Lower lobe of right lung (tissue), 2 donors: Measurements from ENCODE around the gene SALL3. TPM values are rescaled to one million over a fixed set of nuclear protein-coding genes. Genes with fewer than 3 reads are reported as not detected.

Experiments used
- ATAC-seq, 2 donors: fragments of 200-7000 bp; cut with Tn5 transposase; one replicate each; pipeline ENCODE4 v1.9.1; 2020 to 2022; ENCODE audit warnings: mild to moderate bottlenecking in 2 of 2, moderate library complexity in 2 of 2
- DNase-seq: peaks from one replicate; pipeline ENCODE4 v3.0.0-alpha.2; 2020
- H3K27ac ChIP-seq: fragments of 200-600 bp; one replicate; pipeline ENCODE4 v1.8.0; 2022
- H3K27me3 ChIP-seq: fragments of 200-600 bp; one replicate; pipeline ENCODE4 v1.8.0; 2022; ENCODE audit warnings: low read depth
- H3K36me3 ChIP-seq: fragments of 200-600 bp; one replicate; pipeline ENCODE4 v1.8.0; 2022; ENCODE audit warnings: mild to moderate bottlenecking
- H3K4me1 ChIP-seq: fragments of 200-600 bp; one replicate; pipeline ENCODE4 v1.8.0; 2022
- H3K4me3 ChIP-seq: fragments of 200-600 bp; one replicate; pipeline ENCODE4 v1.8.0; 2022; ENCODE audit warnings: mild to moderate bottlenecking
- H3K9me3 ChIP-seq: fragments of 200-600 bp; one replicate; pipeline ENCODE4 v1.8.0; 2022
- CTCF ChIP-seq: fragments of 200-600 bp; IDR thresholded peaks from one replicate; pipeline ENCODE4 v1.8.0; 2022; ENCODE audit warnings: antibody characterized with exemption, mild to moderate bottlenecking
- intact Hi-C: fragments of 100-400 bp; cut with DNase I; formaldehyde crosslinking; loops from one replicate; pipeline ENCODE4 v1.11.0; 2022
- total RNA-seq: library from RNA; stranded (reverse); fragmentation: NEBNext Ultra II Directional; extraction: Animal tissue kit (Norgen Biotek cat#: 25700); gene quantifications from one replicate; pipeline ENCODE4 v1.2.1, GENCODE V29; 2021
- donor health status: DM: no; HTN: yes; CAD: no; lungs with severe emphysema.

The SALL3 gene
- total RNA-seq, 1 donor from 2014 or later: not detected

GRCh38 chr18:78983512-78983911, 3.9 kb downstream of the SALL3 start:
- H3K4me3 ChIP-seq: no peak overlapping the region
- peaks cover 91% of the 10 kb centered on the region for H3K27me3 ChIP-seq
- DNase-seq (no peak), ATAC-seq (no peak)
- no peak for TF ChIP-seq CTCF
- intact Hi-C loops: no loop called here
- H3K4me1 ChIP-seq: peaks cover 5% of the 10 kb centered on the region
- H3K9me3 ChIP-seq: no peaks in the 10 kb centered on the region
- no peaks in the 10 kb centered on the region for H3K36me3 ChIP-seq
- no peak overlapping the region for H3K27ac ChIP-seq

- DNase-seq: no peak
- TF ChIP-seq CTCF: peak; percentile 22
- peak; percentile 64 to 74 for ATAC-seq
- intact Hi-C loops: no loop called here
- peaks cover 5% of the 10 kb centered on the region for H3K4me1 ChIP-seq
- no peak overlapping the region for H3K27ac ChIP-seq
- no peak overlapping the region for H3K4me3 ChIP-seq
- H3K9me3 ChIP-seq: no peaks in the 10 kb centered on the region
- peaks cover 89% of the 10 kb centered on the region for H3K27me3 ChIP-seq
- no peaks in the 10 kb centered on the region for H3K36me3 ChIP-seq
Observed at GRCh38 chr18:78984941-78985784, 5.5 kb downstream of the SALL3 start.

GRCh38 chr18:78986018-78986481, 6.4 kb downstream of the SALL3 start:
- Histone ChIP-seq H3K27me3 (peaks cover 86% of the 10 kb centered on the region), H3K4me1 (peaks cover 5% of the 10 kb centered on the region), H3K4me3 (no peak overlapping the region), H3K9me3 (no peaks in the 10 kb centered on the region), H3K36me3 (no peaks in the 10 kb centered on the region), H3K27ac (no peak overlapping the region)
- ATAC-seq (peak; percentile 61 to 72), DNase-seq (no peak)
- peak; percentile 36 for TF ChIP-seq CTCF
- intact Hi-C loops: no loop called here

- ATAC-seq (no peak), DNase-seq (no peak)
- TF ChIP-seq CTCF: no peak
- intact Hi-C loops: no loop called here
- Histone ChIP-seq H3K4me1 (no peaks in the 10 kb centered on the region), H3K27me3 (peaks cover 37% of the 10 kb centered on the region), H3K27ac (no peak overlapping the region), H3K36me3 (no peaks in the 10 kb centered on the region), H3K9me3 (no peaks in the 10 kb centered on the region), H3K4me3 (no peak overlapping the region)
Observed at GRCh38 chr18:78991446-78991845, 11.8 kb downstream of the SALL3 start.

- Histone ChIP-seq H3K4me1 (no peaks in the 10 kb centered on the region), H3K4me3 (no peak overlapping the region), H3K27ac (no peak overlapping the region), H3K36me3 (no peaks in the 10 kb centered on the region), H3K27me3 (peaks cover 28% of the 10 kb centered on the region), H3K9me3 (no peaks in the 10 kb centered on the region)
- TF ChIP-seq CTCF: no peak
- intact Hi-C loops: no loop called here
- ATAC-seq (no peak), DNase-seq (no peak)
Observed at GRCh38 chr18:78992041-78993011, 12.7 kb downstream of the SALL3 start.
